SK-N-SH (cell line): Measurements from ENCODE around the gene ACAP1. TPM values are rescaled to one million over a fixed set of nuclear protein-coding genes. Genes with fewer than 3 reads are reported as not detected.

ENCODE experiments used
- CTCF ChIA-PET: fragments of 300-600, 350-600 bp; formaldehyde crosslinking; extraction: SDS; loops from one replicate; lab custom pipeline; 2021; lab: Yijun Ruan, JAX
- POLR2A ChIA-PET: fragments of 350-600 bp; sonication (Branson Sonifier 250); formaldehyde crosslinking; extraction: SDS; loops from one replicate; lab custom pipeline; 2020; ENCODE audit warnings: antibody characterized with exemption, inconsistent platforms; lab: Yijun Ruan, JAX
- DNase-seq: peaks from one replicate; pipeline ENCODE4 v3.0.0; 2012
- H2AFZ ChIP-seq: fragments of 200-600 bp; sonication (generic); 2 replicates; pipeline ENCODE4 v1.8.1; 2016; ENCODE audit warnings: antibody characterized with exemption, mild to moderate bottlenecking, low read depth
- H3F3A ChIP-seq: fragments of 200-600 bp; sonication (generic); replicated peaks from 2 replicates; pipeline ENCODE3; 2016; ENCODE audit warnings: antibody characterized with exemption, mild to moderate bottlenecking; ENCODE audit not compliant: insufficient read depth
- H3K27ac ChIP-seq, 2 experiments: fragments of 200-500 bp in 1 of 2; fragments of 200-600 bp in 1 of 2; sonication (Bioruptor generic) in 1 of 2; sonication (generic), shearing (Covaris generic) in 1 of 2; 2 replicates each; pipeline versions ENCODE4 v1.5.1 to v1.6.1; 2014 to 2016; ENCODE audit warnings: low read depth in 2 of 2, inconsistent platforms in 1 of 2, low read length in 1 of 2, mild to moderate bottlenecking in 1 of 2, mixed read lengths in 1 of 2
- H3K27me3 ChIP-seq: fragments of 200-600 bp; sonication (generic), shearing (Covaris generic); 2 replicates; pipeline ENCODE4 v1.6.1; 2016; ENCODE audit warnings: mixed run types; ENCODE audit not compliant: insufficient read depth
- H3K36me3 ChIP-seq, 2 experiments: fragments of 200-500 bp in 1 of 2; fragments of 200-600 bp in 1 of 2; sonication (Bioruptor generic) in 1 of 2; sonication (generic) in 1 of 2; replicated peaks in 1 of 2; 2 replicates each; pipeline versions ENCODE3 to v1.5.1; 2014 to 2016; ENCODE audit warnings: low read length in 1 of 2, mild to moderate bottlenecking in 1 of 2; ENCODE audit not compliant: insufficient read depth in 2 of 2, control insufficient read depth in 1 of 2
- H3K4me1 ChIP-seq, 2 experiments: fragments of 200-500 bp in 1 of 2; fragments of 200-600 bp in 1 of 2; sonication (Bioruptor generic) in 1 of 2; sonication (generic), shearing (Covaris generic) in 1 of 2; 2 replicates each; pipeline versions ENCODE4 v1.5.1 to v1.6.1; 2014 to 2016; ENCODE audit warnings: low read depth in 1 of 2, low read length in 1 of 2, mixed run types in 1 of 2; ENCODE audit not compliant: insufficient read depth in 2 of 2, control insufficient read depth in 1 of 2
- H3K4me2 ChIP-seq: fragments of 200-600 bp; sonication (generic), shearing (Covaris generic); 2 replicates; pipeline ENCODE4 v1.6.1; 2017; ENCODE audit warnings: mixed run types
- H3K4me3 ChIP-seq, 2 experiments: fragments of 200-500 bp in 1 of 2; fragments of 200-600 bp in 1 of 2; sonication (Bioruptor generic) in 1 of 2; sonication (generic), shearing (Covaris generic) in 1 of 2; 2 replicates each; pipeline versions ENCODE4 v1.5.1 to v1.8.1; 2014 to 2016; ENCODE audit warnings: low read depth in 2 of 2, inconsistent platforms in 1 of 2, low read length in 1 of 2, mild to moderate bottlenecking in 1 of 2, mixed read lengths in 1 of 2, moderate library complexity in 1 of 2
- H3K79me2 ChIP-seq: fragments of 200-600 bp; sonication (generic); 2 replicates; pipeline ENCODE4 v1.8.1; 2017; ENCODE audit warnings: mild to moderate bottlenecking; ENCODE audit not compliant: insufficient read depth
- H3K9ac ChIP-seq: fragments of 200-600 bp; sonication (generic); 2 replicates; pipeline ENCODE4 v1.6.1; 2017; ENCODE audit warnings: mixed run types
- H3K9me2 ChIP-seq: fragments of 200-600 bp; sonication (generic); 2 replicates; pipeline ENCODE4 v1.6.1; 2017; ENCODE audit warnings: mixed run types
- H3K9me3 ChIP-seq: fragments of 200-600 bp; sonication (generic); 2 replicates; pipeline ENCODE4 v1.6.1; 2017; ENCODE audit warnings: mixed run types, mild to moderate bottlenecking, moderate library complexity
- H4K20me1 ChIP-seq: fragments of 200-600 bp; sonication (generic); 2 replicates; pipeline ENCODE4 v1.6.1; 2017; ENCODE audit warnings: mild to moderate bottlenecking, mixed run types; ENCODE audit not compliant: insufficient read depth
- CHD2 ChIP-seq: fragments of 150-350 bp; IDR thresholded peaks from 2 replicates; pipeline ENCODE4 v1.6.1; 2018; ENCODE audit warnings: low read length; ENCODE audit not compliant: partially characterized antibody
- EZH2phosphoT487 ChIP-seq: fragments of 200-600 bp; sonication (generic); IDR thresholded peaks from 2 replicates; pipeline ENCODE4 v1.6.1; 2017; ENCODE audit warnings: low read depth, mixed run types, mild to moderate bottlenecking, antibody characterized with exemption, moderate library complexity, borderline replicate concordance
- FOXJ3 ChIP-seq: sonication (generic); formaldehyde crosslinking; IDR thresholded peaks from 2 replicates; pipeline ENCODE4 v1.5.1; 2020; ENCODE audit warnings: mild to moderate bottlenecking, missing genetic modification reagents
- MEF2A ChIP-seq: IDR thresholded peaks from 2 replicates; pipeline ENCODE4 v1.4.0; 2012; ENCODE audit warnings: low read depth, borderline replicate concordance
- POLR2AphosphoS5 ChIP-seq: IDR thresholded peaks from 2 replicates; pipeline ENCODE4 v1.6.1; 2012; ENCODE audit warnings: low read depth, low read length
- RAD21 ChIP-seq: IDR thresholded peaks from 2 replicates; pipeline ENCODE4 v1.6.1; 2012; ENCODE audit warnings: mild to moderate bottlenecking, low read length
- RXRA ChIP-seq: IDR thresholded peaks from 2 replicates; pipeline ENCODE4 v1.4.0; 2012; ENCODE audit warnings: low read depth, mild to moderate bottlenecking, borderline replicate concordance
- SMC3 ChIP-seq: IDR thresholded peaks from 2 replicates; pipeline ENCODE4 v1.6.1; 2012; ENCODE audit warnings: low read depth, low read length, improper control_type of control experiment
- TAF1 ChIP-seq: IDR thresholded peaks from 2 replicates; pipeline ENCODE4 v1.6.1; 2012; ENCODE audit warnings: low read depth, mild to moderate bottlenecking, low read length, moderate library complexity, borderline replicate concordance
- TCF12 ChIP-seq: IDR thresholded peaks from 2 replicates; pipeline ENCODE4 v1.4.0; 2012
- YY1 ChIP-seq: IDR thresholded peaks from 2 replicates; pipeline ENCODE4 v1.4.0; 2012; ENCODE audit warnings: low read depth, mild to moderate bottlenecking
- WGBS: methylation state at CpG from one replicate; pipeline ENCODE4 v1.1.6; 2017; ENCODE audit warnings: low lambda C conversion rate; 5-methylcytosine and 5-hydroxymethylcytosine counted together
- polyA plus RNA-seq, 3 experiments: library from polyadenylated mRNA; depleted of rRNA; stranded (reverse); fragments of >200 nt; gene quantifications; 2 replicates each; pipeline ENCODE4 v1.2.3, GENCODE V29; 2012
- TF ChIP-seq, protein P1 (sequence below): IDR thresholded peaks from 2 replicates; pipeline ENCODE4 v1.4.0; 2012; ENCODE audit warnings: low read depth, borderline replicate concordance
- TF ChIP-seq, protein P2 (sequence below): IDR thresholded peaks from 2 replicates; pipeline ENCODE4 v1.4.0; 2012; ENCODE audit warnings: low read depth
- TF ChIP-seq, protein P3 (sequence below): IDR thresholded peaks from 2 replicates; pipeline ENCODE4 v1.4.0; 2012; ENCODE audit warnings: low read depth, borderline replicate concordance
- TF ChIP-seq, protein P4 (sequence below): fragments of 200-600 bp; sonication (generic); IDR thresholded peaks from 2 replicates; pipeline ENCODE4 v1.6.1; 2017; ENCODE audit warnings: antibody characterized with exemption, mild to moderate bottlenecking, moderate library complexity
- TF ChIP-seq, protein P5 (sequence below): IDR thresholded peaks from 2 replicates; pipeline ENCODE4; 2012
- TF ChIP-seq, protein P6 (sequence below): fragments of 150-350 bp; IDR thresholded peaks from 2 replicates; pipeline ENCODE4 v1.6.1; 2017; ENCODE audit warnings: antibody characterized with exemption, low read length, low read depth, borderline replicate concordance

Gene ACAP1
- polyA plus RNA-seq, 1 of the 3 experiments (the other 2 are of a cell fraction), result 0.71 TPM

DNA sequence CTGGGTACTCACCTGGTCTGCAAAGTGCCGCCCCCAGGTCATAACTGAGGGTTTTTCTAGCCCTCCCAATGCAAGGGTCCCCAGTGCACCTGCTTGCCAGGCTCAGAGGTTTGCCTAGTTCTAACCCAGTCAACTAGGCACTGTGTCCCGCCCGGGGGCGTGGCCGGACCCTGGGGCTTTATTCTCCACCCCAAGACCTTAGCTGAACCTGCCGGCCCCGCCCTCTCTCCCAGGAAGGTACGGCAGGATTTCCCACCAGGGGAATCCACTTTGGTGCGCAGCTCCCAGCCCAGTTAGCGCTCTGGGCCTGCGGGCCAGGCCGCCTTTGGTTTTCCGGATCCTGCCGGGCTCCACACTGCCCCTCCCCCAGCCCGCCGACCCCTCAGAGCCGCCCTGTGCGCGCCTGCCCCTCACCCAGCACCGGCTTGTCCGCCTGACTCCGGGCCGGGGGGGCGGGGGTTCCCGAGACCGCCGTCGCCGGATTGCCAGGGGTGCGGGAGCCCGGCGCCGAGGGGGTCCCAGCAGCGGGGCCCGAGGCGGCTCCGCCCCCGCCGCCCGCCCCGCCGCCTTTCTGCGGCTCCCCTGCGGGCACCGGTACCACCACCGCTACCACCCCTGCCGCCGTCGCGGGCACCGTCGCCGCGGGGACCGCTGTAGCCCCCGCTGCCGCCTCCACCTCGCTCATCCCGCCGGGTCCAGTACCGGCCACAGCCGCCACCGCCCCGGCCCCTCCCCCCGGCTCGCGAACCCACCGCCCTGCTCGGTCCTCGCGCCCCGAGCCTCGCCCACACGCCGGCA lies 42.3 kb upstream of the ACAP1 start:
- no peaks in the 10 kb centered on the region for H3K9me3 ChIP-seq
- no peaks in the 10 kb centered on the region for H3K9me2 ChIP-seq
- no peaks in the 10 kb centered on the region for H3K36me3 ChIP-seq
- no peak overlapping the region for H3K27ac ChIP-seq
- H3K79me2 ChIP-seq, result no peaks in the 10 kb centered on the region
- H3K27me3 ChIP-seq, result peaks cover 24% of the 10 kb centered on the region; the same call in 1 of the 2 replicates
- 0 out of 2 replicates have a peak overlapping the region, but pooled peaks have one; percentile 75 for H3K4me2 ChIP-seq
- H2AFZ ChIP-seq, result no peak overlapping the region
- H3K9ac ChIP-seq, result no peak overlapping the region
- peak overlapping the region; percentile 26 to 33 for H3K4me3 ChIP-seq
- WGBS, result 25% methylated on average over 20 of the region's 75 CpGs
- ChIA-PET CTCF (interaction anchor here (0.9 to 3.5 kb wide), 4 partner anchors 12 to 273 kb away, joined by 3 to 34 read pairs (median 6); partner anchors contain the start of gene SLC2A4), POLR2A (no interaction called here)
- peaks cover 15% of the 10 kb centered on the region for H3F3A ChIP-seq
- TF ChIP-seq FOXJ3 (CRISPR knock-in tag) (no peak), YY1 (no peak), TCF12 (no peak), SMC3 (no peak), RAD21 (no peak), EZH2phosphoT487 (no peak), MEF2A (no peak), CHD2 (no peak), POLR2AphosphoS5 (no peak), TAF1 (no peak), RXRA (no peak)
- TF ChIP-seq, protein P1, sequence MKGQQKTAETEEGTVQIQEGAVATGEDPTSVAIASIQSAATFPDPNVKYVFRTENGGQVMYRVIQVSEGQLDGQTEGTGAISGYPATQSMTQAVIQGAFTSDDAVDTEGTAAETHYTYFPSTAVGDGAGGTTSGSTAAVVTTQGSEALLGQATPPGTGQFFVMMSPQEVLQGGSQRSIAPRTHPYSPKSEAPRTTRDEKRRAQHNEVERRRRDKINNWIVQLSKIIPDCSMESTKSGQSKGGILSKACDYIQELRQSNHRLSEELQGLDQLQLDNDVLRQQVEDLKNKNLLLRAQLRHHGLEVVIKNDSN, result no peak
- TF ChIP-seq, protein P2, sequence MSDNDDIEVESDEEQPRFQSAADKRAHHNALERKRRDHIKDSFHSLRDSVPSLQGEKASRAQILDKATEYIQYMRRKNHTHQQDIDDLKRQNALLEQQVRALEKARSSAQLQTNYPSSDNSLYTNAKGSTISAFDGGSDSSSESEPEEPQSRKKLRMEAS, result no peak
- TF ChIP-seq, protein P3, sequence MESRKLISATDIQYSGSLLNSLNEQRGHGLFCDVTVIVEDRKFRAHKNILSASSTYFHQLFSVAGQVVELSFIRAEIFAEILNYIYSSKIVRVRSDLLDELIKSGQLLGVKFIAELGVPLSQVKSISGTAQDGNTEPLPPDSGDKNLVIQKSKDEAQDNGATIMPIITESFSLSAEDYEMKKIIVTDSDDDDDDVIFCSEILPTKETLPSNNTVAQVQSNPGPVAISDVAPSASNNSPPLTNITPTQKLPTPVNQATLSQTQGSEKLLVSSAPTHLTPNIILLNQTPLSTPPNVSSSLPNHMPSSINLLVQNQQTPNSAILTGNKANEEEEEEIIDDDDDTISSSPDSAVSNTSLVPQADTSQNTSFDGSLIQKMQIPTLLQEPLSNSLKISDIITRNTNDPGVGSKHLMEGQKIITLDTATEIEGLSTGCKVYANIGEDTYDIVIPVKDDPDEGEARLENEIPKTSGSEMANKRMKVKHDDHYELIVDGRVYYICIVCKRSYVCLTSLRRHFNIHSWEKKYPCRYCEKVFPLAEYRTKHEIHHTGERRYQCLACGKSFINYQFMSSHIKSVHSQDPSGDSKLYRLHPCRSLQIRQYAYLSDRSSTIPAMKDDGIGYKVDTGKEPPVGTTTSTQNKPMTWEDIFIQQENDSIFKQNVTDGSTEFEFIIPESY, result no peak
- TF ChIP-seq, protein P4, sequence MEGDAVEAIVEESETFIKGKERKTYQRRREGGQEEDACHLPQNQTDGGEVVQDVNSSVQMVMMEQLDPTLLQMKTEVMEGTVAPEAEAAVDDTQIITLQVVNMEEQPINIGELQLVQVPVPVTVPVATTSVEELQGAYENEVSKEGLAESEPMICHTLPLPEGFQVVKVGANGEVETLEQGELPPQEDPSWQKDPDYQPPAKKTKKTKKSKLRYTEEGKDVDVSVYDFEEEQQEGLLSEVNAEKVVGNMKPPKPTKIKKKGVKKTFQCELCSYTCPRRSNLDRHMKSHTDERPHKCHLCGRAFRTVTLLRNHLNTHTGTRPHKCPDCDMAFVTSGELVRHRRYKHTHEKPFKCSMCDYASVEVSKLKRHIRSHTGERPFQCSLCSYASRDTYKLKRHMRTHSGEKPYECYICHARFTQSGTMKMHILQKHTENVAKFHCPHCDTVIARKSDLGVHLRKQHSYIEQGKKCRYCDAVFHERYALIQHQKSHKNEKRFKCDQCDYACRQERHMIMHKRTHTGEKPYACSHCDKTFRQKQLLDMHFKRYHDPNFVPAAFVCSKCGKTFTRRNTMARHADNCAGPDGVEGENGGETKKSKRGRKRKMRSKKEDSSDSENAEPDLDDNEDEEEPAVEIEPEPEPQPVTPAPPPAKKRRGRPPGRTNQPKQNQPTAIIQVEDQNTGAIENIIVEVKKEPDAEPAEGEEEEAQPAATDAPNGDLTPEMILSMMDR, result no peak
- TF ChIP-seq, protein P5, sequence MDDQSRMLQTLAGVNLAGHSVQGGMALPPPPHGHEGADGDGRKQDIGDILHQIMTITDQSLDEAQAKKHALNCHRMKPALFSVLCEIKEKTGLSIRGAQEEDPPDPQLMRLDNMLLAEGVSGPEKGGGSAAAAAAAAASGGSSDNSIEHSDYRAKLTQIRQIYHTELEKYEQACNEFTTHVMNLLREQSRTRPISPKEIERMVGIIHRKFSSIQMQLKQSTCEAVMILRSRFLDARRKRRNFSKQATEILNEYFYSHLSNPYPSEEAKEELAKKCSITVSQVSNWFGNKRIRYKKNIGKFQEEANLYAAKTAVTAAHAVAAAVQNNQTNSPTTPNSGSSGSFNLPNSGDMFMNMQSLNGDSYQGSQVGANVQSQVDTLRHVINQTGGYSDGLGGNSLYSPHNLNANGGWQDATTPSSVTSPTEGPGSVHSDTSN, result no peak
- TF ChIP-seq, protein P6, sequence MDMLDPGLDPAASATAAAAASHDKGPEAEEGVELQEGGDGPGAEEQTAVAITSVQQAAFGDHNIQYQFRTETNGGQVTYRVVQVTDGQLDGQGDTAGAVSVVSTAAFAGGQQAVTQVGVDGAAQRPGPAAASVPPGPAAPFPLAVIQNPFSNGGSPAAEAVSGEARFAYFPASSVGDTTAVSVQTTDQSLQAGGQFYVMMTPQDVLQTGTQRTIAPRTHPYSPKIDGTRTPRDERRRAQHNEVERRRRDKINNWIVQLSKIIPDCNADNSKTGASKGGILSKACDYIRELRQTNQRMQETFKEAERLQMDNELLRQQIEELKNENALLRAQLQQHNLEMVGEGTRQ, result no peak
- no peaks in the 10 kb centered on the region for H4K20me1 ChIP-seq
- peak; percentile 52 for DNase-seq
- H3K4me1 ChIP-seq, result peaks cover 3 to 8% of the 10 kb centered on the region in 2 experiments; a peak in 1 of 4 replicates
